Upper lobe of left lung (tissue), 6 donors: ENCODE results near the gene SLC5A2. TPM values are rescaled to one million over a fixed set of nuclear protein-coding genes. Genes with fewer than 3 reads are reported as not detected.

Source experiments
- ATAC-seq, 2 donors: fragments of 200-7000 bp; cut with Tn5 transposase; one replicate each; pipeline ENCODE4 v1.9.1; 2022; ENCODE audit warnings: mild to moderate bottlenecking in 2 of 2, moderate library complexity in 2 of 2; ENCODE audit not compliant: low FRiP score in 2 of 2
- DNase-seq, 2 donors: peaks; one replicate each; pipeline ENCODE4 v3.0.0-alpha.2; 2019 to 2020
- H3K27ac ChIP-seq, 4 donors: fragments of 200-600 bp; sonication (generic); one replicate each; pipeline ENCODE4 v1.5.1; 2016 to 2019
- H3K27me3 ChIP-seq, 4 donors: fragments of 200-600 bp; sonication (generic); one replicate each; pipeline ENCODE4 v1.5.1; 2017 to 2019
- H3K36me3 ChIP-seq, 4 donors: fragments of 200-600 bp; sonication (generic); one replicate each; pipeline ENCODE4 v1.5.1; 2016 to 2019
- H3K4me1 ChIP-seq, 4 donors: fragments of 200-600 bp; sonication (generic); one replicate each; pipeline ENCODE4 v1.5.1; 2018 to 2019
- H3K4me3 ChIP-seq, 4 donors: fragments of 200-600 bp; sonication (generic); one replicate each; pipeline ENCODE4 v1.5.1; 2017 to 2019; ENCODE audit warnings: mild to moderate bottlenecking in 2 of 4, moderate library complexity in 1 of 4
- H3K9me3 ChIP-seq, 4 donors: fragments of 200-600 bp; sonication (generic); one replicate each; pipeline ENCODE4 v1.5.1; 2018 to 2019
- EP300 ChIP-seq, 4 donors: sonication (generic); formaldehyde crosslinking; IDR thresholded peaks; one replicate each; pipeline ENCODE4 v1.5.1; 2017; ENCODE audit warnings: antibody characterized with exemption in 4 of 4, control low read depth in 2 of 4
- POLR2A ChIP-seq, 4 donors: fragments of 450-650 bp; IDR thresholded peaks; one replicate each; pipeline ENCODE4 v1.5.1; 2016 to 2017; ENCODE audit warnings: antibody characterized with exemption in 4 of 4, mild to moderate bottlenecking in 2 of 4
- POLR2AphosphoS5 ChIP-seq, 2 donors: sonication (generic); formaldehyde crosslinking; IDR thresholded peaks; one replicate each; pipeline ENCODE4 v1.5.1; 2017; ENCODE audit warnings: antibody characterized with exemption in 2 of 2
- WGBS, 2 donors: methylation state at CpG; one replicate each; pipeline ENCODE4 v1.1.5; 2017 to 2018; 5-methylcytosine and 5-hydroxymethylcytosine counted together
- total RNA-seq, 6 donors: library from RNA; depleted of rRNA in 4 of 6; stranded (reverse); fragments of >200 nt in 4 of 6; gene quantifications; one replicate each; pipeline versions ENCODE4 v1.1.0 to v1.2.1, GENCODE V29; 2016 to 2021
- TF ChIP-seq, protein P1 (sequence below), 6 experiments: fragments of 450-650 bp in 4 of 6; fragments of 200-600 bp in 2 of 6; sonication (generic) in 2 of 6; IDR thresholded peaks; one replicate each; pipeline ENCODE4 v1.5.1; 2016 to 2019; ENCODE audit warnings: antibody characterized with exemption in 6 of 6
- donor health status: DM: no; HTN: no; CAD: no; lungs with moderate emphysema.
- donor health status: DM: no; HTN: yes; CAD: no; lungs with severe emphysema.

SLC5A2 gene
- total RNA-seq, 6 donors from 2014 or later: 0.84 to 3.3 (median 1.2) TPM

DNA sequence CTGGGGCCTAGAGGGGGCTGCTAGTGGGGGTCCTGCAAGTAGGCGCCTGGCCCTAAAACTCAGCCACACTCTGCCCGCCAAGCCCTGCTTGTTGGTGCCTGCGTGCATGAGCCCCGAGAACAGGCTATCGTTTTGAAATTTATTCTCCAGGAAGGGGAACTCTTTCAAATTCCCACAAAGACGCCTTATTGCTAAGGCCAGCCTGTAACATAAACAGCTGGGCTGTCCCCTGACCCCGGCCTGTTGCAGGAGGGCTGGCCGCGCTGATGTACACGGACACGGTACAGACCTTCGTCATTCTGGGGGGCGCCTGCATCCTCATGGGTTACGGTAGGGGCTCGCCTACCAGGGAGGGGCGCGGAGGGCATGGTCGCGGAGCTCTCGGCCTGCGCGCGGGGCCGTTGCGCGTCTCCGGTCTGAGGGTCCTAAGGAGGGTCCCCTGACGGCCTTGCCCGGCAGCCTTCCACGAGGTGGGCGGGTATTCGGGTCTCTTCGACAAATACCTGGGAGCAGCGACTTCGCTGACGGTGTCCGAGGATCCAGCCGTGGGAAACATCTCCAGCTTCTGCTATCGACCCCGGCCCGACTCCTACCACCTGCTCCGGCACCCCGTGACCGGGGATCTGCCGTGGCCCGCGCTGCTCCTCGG, 4.3 kb downstream of the SLC5A2 start:
- DNase-seq (peak in 1 of 2 donors; percentile 84), ATAC-seq (no peak)
- Histone ChIP-seq H3K9me3 (no peaks in the 10 kb centered on the region), H3K36me3 (peaks cover 0 to 18% (median 9%) of the 10 kb centered on the region in 4 donors), H3K4me3 (peak overlapping the region; percentile 39 to 61 (median 53)), H3K4me1 (peaks cover 18 to 36% (median 27%) of the 10 kb centered on the region in 4 donors), H3K27ac (peak overlapping the region in 3 of 4 donors; percentile 52 to 75 (median 74)), H3K27me3 (peaks cover 0 to 3% (median 0%) of the 10 kb centered on the region in 4 donors)
- 11 to 40% methylated on average over 1 to 36 of the region's 48 CpGs for WGBS, 2 donors
- TF ChIP-seq, protein P1, sequence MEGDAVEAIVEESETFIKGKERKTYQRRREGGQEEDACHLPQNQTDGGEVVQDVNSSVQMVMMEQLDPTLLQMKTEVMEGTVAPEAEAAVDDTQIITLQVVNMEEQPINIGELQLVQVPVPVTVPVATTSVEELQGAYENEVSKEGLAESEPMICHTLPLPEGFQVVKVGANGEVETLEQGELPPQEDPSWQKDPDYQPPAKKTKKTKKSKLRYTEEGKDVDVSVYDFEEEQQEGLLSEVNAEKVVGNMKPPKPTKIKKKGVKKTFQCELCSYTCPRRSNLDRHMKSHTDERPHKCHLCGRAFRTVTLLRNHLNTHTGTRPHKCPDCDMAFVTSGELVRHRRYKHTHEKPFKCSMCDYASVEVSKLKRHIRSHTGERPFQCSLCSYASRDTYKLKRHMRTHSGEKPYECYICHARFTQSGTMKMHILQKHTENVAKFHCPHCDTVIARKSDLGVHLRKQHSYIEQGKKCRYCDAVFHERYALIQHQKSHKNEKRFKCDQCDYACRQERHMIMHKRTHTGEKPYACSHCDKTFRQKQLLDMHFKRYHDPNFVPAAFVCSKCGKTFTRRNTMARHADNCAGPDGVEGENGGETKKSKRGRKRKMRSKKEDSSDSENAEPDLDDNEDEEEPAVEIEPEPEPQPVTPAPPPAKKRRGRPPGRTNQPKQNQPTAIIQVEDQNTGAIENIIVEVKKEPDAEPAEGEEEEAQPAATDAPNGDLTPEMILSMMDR (IDR thresholded peaks at IDR 0.05): no peak
- TF ChIP-seq POLR2A (IDR thresholded peaks at IDR 0.05): peak in 2 of 4 donors; percentile 26 to 57

DNA sequence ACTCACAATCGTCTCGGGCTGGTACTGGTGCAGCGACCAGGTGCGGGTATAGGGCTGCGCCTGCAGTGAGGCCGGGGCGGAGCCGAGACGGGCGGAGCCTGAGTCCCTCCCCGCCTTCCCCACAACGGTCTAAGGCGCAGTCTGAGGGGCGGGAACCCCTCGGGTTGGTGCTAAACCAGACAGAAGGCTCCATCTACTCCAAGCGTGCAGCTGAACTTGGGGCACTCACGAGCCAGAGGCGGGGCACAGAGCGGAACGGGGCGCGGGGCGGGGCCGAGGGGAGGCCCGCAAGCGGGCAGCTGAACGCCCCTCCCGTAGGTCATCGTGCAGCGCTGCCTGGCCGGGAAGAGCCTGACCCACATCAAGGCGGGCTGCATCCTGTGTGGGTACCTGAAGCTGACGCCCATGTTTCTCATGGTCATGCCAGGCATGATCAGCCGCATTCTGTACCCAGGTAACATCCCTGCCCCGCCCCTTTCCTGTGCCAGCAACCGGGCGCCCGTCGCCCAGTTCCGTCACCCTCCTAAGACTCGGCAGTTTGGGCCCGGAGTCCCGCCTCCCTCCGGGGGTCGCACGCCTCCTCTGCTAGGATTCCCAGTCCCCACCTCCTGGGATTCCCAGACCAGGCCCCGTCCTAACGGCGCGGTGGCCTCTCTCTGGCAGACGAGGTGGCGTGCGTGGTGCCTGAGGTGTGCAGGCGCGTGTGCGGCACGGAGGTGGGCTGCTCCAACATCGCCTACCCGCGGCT, 5.0 kb downstream of the SLC5A2 start:
- Histone ChIP-seq H3K36me3 (peaks cover 0 to 25% (median 16%) of the 10 kb centered on the region in 4 donors), H3K27me3 (peaks cover 0 to 3% (median 0%) of the 10 kb centered on the region in 4 donors), H3K9me3 (no peaks in the 10 kb centered on the region), H3K4me1 (peaks cover 18 to 39% (median 27%) of the 10 kb centered on the region in 4 donors), H3K4me3 (peak overlapping the region; percentile 39 to 61 (median 53)), H3K27ac (peak overlapping the region in 3 of 4 donors; percentile 52 to 75 (median 74))
- WGBS, 2 donors: 0% methylated on average over 5 to 28 of the region's 60 CpGs
- peak; percentile 88 to 94 for DNase-seq
- TF ChIP-seq POLR2A (IDR thresholded peaks at IDR 0.05): peak in 2 of 4 donors; percentile 3 to 74
- peak in 1 of 2 donors; percentile 58 for TF ChIP-seq POLR2AphosphoS5 (IDR thresholded peaks at IDR 0.05)
- no peak for TF ChIP-seq EP300 (IDR thresholded peaks at IDR 0.05)
- peak; percentile 78 to 87 for ATAC-seq

DNA sequence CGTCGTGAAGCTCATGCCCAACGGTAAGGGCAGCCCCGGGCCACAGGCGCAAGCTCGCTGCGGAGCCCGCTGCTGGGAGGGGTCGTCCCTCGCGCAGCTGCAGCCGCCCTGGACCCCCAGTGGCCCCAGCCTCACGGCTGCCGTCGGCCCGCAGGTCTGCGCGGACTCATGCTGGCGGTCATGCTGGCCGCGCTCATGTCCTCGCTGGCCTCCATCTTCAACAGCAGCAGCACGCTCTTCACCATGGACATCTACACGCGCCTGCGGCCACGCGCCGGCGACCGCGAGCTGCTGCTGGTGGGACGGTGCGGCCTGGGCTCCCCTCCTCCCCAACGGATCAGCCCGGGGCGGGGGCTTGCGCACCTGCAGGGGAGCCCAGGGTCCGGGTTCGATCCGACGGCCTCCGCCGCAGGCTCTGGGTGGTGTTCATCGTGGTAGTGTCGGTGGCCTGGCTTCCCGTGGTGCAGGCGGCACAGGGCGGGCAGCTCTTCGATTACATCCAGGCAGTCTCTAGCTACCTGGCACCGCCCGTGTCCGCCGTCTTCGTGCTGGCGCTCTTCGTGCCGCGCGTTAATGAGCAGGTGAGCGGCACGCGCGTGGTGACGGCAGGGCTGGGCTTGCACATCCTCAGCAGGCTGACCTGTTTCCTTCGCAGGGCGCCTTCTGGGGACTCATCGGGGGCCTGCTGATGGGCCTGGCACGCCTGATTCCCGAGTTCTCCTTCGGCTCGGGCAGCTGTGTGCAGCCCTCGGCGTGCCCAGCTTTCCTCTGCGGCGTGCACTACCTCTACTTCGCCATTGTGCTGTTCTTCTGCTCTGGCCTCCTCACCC, 5.8 kb downstream of the SLC5A2 start:
- peak overlapping the region in 3 of 4 donors; percentile 50 to 61 (median 56) for H3K4me3 ChIP-seq
- no peaks in the 10 kb centered on the region for H3K9me3 ChIP-seq
- H3K27ac ChIP-seq: peak overlapping the region in 2 of 4 donors; percentile 74 to 75
- ATAC-seq (no peak), DNase-seq (peak in 1 of 2 donors; percentile 87)
- peaks cover 3 to 33% (median 23%) of the 10 kb centered on the region in 4 donors for H3K36me3 ChIP-seq
- peaks cover 0 to 3% (median 0%) of the 10 kb centered on the region in 4 donors for H3K27me3 ChIP-seq
- 81 to 84% methylated on average over 17 to 55 of the region's 77 CpGs for WGBS, 2 donors
- TF ChIP-seq POLR2AphosphoS5 (IDR thresholded peaks at IDR 0.05): no peak
- TF ChIP-seq EP300 (IDR thresholded peaks at IDR 0.05): no peak
- TF ChIP-seq, protein P1 (IDR thresholded peaks at IDR 0.05): no peak
- no peak for TF ChIP-seq POLR2A (IDR thresholded peaks at IDR 0.05)
- peaks cover 18 to 39% (median 27%) of the 10 kb centered on the region in 4 donors for H3K4me1 ChIP-seq

DNA sequence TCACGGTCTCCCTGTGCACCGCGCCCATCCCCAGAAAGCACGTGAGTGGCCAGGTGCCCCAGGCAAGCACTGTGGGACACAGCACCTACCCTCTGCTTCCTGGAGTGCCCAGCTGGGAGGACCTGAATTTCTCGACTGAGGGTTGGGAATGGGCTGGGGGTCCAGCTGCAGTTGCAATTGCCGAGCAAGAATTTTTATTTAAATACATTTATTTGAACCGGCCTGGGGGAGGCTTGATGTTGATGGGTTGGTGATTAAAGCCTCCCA, 6.3 kb downstream of the SLC5A2 start:
- Histone ChIP-seq H3K9me3 (no peaks in the 10 kb centered on the region), H3K36me3 (peaks cover 4 to 38% (median 25%) of the 10 kb centered on the region in 4 donors), H3K27me3 (peaks cover 0 to 3% (median 0%) of the 10 kb centered on the region in 4 donors), H3K4me1 (peaks cover 18 to 35% (median 27%) of the 10 kb centered on the region in 4 donors), H3K27ac (no peak overlapping the region), H3K4me3 (no peak overlapping the region)
- ATAC-seq (no peak), DNase-seq (no peak)
- TF ChIP-seq EP300 (IDR thresholded peaks at IDR 0.05) (no peak), POLR2AphosphoS5 (IDR thresholded peaks at IDR 0.05) (no peak), POLR2A (IDR thresholded peaks at IDR 0.05) (no peak)
- TF ChIP-seq, protein P1 (IDR thresholded peaks at IDR 0.05): no peak
- WGBS, 2 donors: 88 to 93% methylated on average over 7 of the region's 7 CpGs
